HG02970 (cell line): ENCODE data around the gene DESI2.
"Not testable (repeated sequence)": the region's sequence is repeated elsewhere in the genome, so short reads cannot be mapped to it uniquely, and the experiment has no call there.

Experiments
- ATAC-seq: cut with Tn5 transposase; IDR thresholded peaks from one replicate; pipeline ENCODE4 v1.9.1; 2021; ENCODE audit warnings: mild to moderate bottlenecking, moderate library complexity, moderate number of reproducible peaks; ENCODE audit not compliant: unreplicated experiment, low FRiP score

The DESI2 gene

GRCh38 chr1:244702620-244703019, 49.7 kb downstream of the DESI2 start:
- ATAC-seq: no peak

GRCh38 chr1:244704107-244704506, 51.2 kb downstream of the DESI2 start:
- no peak for ATAC-seq

GRCh38 chr1:244705261-244706234, 52.6 kb downstream of the DESI2 start:
- ATAC-seq: no peak

- no peak for ATAC-seq
Observed at GRCh38 chr1:244709076-244709475, 56.1 kb downstream of the DESI2 start.

GRCh38 chr1:244709476-244710368, 56.8 kb downstream of the DESI2 start:
- ATAC-seq: no peak

GRCh38 chr1:244710474-244711062, 57.6 kb downstream of the DESI2 start:
- ATAC-seq: no peak

- ATAC-seq: no peak
Observed at GRCh38 chr1:244712669-244713068, 59.7 kb downstream of the DESI2 start.

GRCh38 chr1:244713332-244713731, 60.4 kb downstream of the DESI2 start:
- no peak for ATAC-seq

GRCh38 chr1:244727871-244728474, 75.0 kb downstream of the DESI2 start:
- ATAC-seq: no peak

GRCh38 chr1:244730153-244730933, 77.4 kb downstream of the DESI2 start:
- ATAC-seq: no peak

- no peak for ATAC-seq
Observed at GRCh38 chr1:244730934-244731434, 78.1 kb downstream of the DESI2 start.

GRCh38 chr1:244731651-244732050, 78.7 kb downstream of the DESI2 start:
- no peak for ATAC-seq

GRCh38 chr1:244732851-244733450, 80.0 kb downstream of the DESI2 start:
- no peak for ATAC-seq

GRCh38 chr1:244735404-244735803, 82.5 kb downstream of the DESI2 start:
- ATAC-seq: no peak

- ATAC-seq: no peak
Observed at GRCh38 chr1:244735876-244736561, 83.1 kb downstream of the DESI2 start.

- not testable (repeated sequence) for ATAC-seq
Observed at GRCh38 chr1:244739140-244739539, 86.2 kb downstream of the DESI2 start.

- not testable (repeated sequence) for ATAC-seq
Observed at GRCh38 chr1:244740027-244740617, 87.2 kb downstream of the DESI2 start.

- no peak for ATAC-seq
Observed at GRCh38 chr1:244741692-244742091, 88.8 kb downstream of the DESI2 start.
